Ovary (tissue), 3 donors: ENCODE results near the gene UGT3A1.

Source experiments
- CTCF ChIP-seq, 3 donors: fragments of 450-650 bp in 2 of 3; fragments of 200-600 bp in 1 of 3; IDR thresholded peaks; one replicate each; pipeline versions ENCODE4 v1.5.1 to v1.8.0; 2016 to 2022; ENCODE audit warnings: antibody characterized with exemption in 3 of 3, mild to moderate bottlenecking in 1 of 3
- EP300 ChIP-seq: sonication (generic); formaldehyde crosslinking; IDR thresholded peaks from one replicate; pipeline ENCODE4 v1.6.1; 2017; ENCODE audit warnings: antibody characterized with exemption
- donor health status: DM: no; HTN: no; CAD: no.

- TF ChIP-seq CTCF (IDR thresholded peaks at IDR 0.05): no peak
- no peak for TF ChIP-seq EP300
Observed at GRCh38 chr5:36026706-36027465, 35.7 kb upstream of the UGT3A1 start.
